Activated CD4-positive, alpha-beta T cell treated with anti-CD3 and anti-CD28 coated beads, Interleukin-2, amount 10 ng/mL, durations not matched to agents 7 days and 5 days (primary cell): ENCODE data around the gene CYYR1. TPM values are rescaled to one million over a fixed set of nuclear protein-coding genes. Genes with fewer than 3 reads are reported as not detected.

Experiments
- CTCF ChIA-PET: fragments of 350-600 bp; sonication (Branson Sonifier 250); formaldehyde crosslinking; loops from one replicate; lab custom pipeline; 2021; ENCODE audit warnings: antibody characterized with exemption; lab: Charles Lee
- POLR2A ChIA-PET: fragments of 350-600 bp; sonication (Branson Sonifier 250); formaldehyde crosslinking; loops from one replicate; lab custom pipeline; 2021; ENCODE audit warnings: antibody characterized with exemption; lab: Charles Lee
- DNase-seq: peaks from one replicate; pipeline ENCODE4 v3.0.0-alpha.2; 2020
- H3K27ac Mint-ChIP-seq: one replicate; pipeline ENCODE4 v1.8.0; 2021; ENCODE audit warnings: mild to moderate bottlenecking, moderate library complexity, mixed read lengths
- H3K27me3 Mint-ChIP-seq: one replicate; pipeline ENCODE4 v1.8.0; 2021; ENCODE audit warnings: mixed read lengths
- H3K36me3 Mint-ChIP-seq: one replicate; pipeline ENCODE4 v1.8.0; 2021; ENCODE audit warnings: low read depth, mixed read lengths
- H3K4me1 Mint-ChIP-seq: one replicate; pipeline ENCODE4 v1.8.0; 2021; ENCODE audit warnings: mixed read lengths
- H3K4me3 Mint-ChIP-seq: one replicate; pipeline ENCODE4 v1.8.0; 2021; ENCODE audit warnings: mild to moderate bottlenecking, moderate library complexity, mixed read lengths
- H3K9me3 Mint-ChIP-seq: one replicate; pipeline ENCODE4 v1.8.0; 2021; ENCODE audit warnings: mixed read lengths
- total RNA-seq, 2 experiments: library from RNA; stranded (reverse); gene quantifications; one replicate each; pipeline ENCODE4 v1.2.3, GENCODE V29; 2021

The CYYR1 gene
- total RNA-seq, 2 experiments from 2014 or later, result not detected

DNA sequence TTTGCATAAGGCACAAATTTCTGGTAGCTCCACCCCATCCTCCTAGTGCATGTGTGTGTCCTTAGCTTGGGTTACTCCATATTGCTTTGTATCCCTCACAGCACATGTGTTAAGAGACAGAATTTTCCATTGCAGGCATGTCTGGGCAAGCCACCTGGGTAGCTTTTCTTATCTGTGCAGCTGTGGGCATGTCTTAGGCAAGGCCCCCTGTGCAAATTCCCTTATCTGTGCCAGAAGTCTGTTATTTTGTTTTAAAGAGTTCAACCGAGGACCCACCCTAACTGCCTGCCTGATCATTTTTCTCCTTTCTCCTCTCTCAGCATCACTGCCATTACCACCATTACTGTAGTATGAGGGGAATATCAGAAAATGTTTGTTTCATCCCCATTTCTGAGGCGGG lies 131.9 kb downstream of the CYYR1 start:
- Mint-ChIP-seq H3K4me3 (no peak overlapping the region), H3K36me3 (no peaks in the 10 kb centered on the region), H3K27me3 (peaks cover 3% of the 10 kb centered on the region), H3K4me1 (no peaks in the 10 kb centered on the region), H3K27ac (no peak overlapping the region), H3K9me3 (no peaks in the 10 kb centered on the region)
- DNase-seq, result no peak
- ChIA-PET CTCF (no interaction called here), POLR2A (no interaction called here)

DNA sequence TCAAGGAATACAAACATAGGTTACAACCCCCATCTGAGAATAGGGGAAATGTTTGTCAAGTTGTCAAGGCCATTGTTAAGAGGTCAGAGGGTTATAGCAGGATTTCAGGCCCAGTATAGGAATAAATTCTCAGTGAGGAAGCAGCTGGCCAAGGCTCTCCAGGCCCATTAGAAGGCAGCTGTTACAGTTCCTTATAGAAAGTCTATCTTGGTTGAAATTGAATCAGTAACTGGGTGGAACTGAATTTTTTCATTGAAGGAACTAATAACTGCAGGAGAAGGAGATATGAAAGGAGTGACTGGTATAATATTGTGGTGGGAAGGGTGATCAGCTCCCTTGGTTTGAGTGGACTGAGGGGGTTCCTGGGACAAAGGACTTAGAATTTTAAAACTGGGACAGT lies 134.1 kb downstream of the CYYR1 start:
- no peak overlapping the region for H3K27ac Mint-ChIP-seq
- CTCF ChIA-PET, result interaction anchor here (0.7 kb wide), 1 partner anchor 12 kb away, joined by 4 read pairs; no protein-coding TSS in a partner anchor
- H3K4me3 Mint-ChIP-seq, result no peak overlapping the region
- no peaks in the 10 kb centered on the region for H3K4me1 Mint-ChIP-seq
- H3K36me3 Mint-ChIP-seq, result no peaks in the 10 kb centered on the region
- H3K9me3 Mint-ChIP-seq, result no peaks in the 10 kb centered on the region
- H3K27me3 Mint-ChIP-seq, result peaks cover 3% of the 10 kb centered on the region
- POLR2A ChIA-PET, result no interaction called here
- DNase-seq, result no peak

DNA sequence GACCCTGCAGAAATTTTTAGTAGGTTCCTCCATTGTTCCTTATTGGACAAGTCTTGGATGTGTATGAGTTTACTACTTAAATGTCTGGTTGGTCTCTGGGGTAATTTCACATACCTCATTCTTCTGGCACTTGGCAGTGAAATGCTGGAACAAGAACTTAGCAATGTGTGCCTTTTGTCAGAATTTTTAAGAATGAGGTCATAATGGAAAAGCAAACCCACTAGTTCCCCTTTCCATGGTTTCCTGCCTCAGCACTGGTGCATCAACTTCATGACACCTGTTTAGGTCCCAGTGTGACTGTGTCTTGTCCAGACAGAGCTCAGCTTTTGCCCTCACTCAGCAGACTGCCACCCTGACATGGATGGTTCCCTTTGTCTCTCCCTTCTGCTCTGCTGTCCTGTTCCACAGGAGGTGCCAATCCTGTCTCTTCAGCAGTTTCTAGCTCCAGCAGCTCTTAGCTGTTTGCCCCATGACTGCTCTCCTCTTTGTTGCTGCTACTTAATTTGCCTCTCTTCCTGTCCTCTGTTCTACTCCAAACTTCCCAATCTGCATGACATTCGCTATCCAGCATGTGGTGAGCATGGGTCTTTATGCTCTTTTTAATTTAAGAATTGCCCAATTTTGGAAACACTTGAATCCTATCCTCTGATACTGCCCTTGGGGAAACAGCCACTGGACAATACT lies 135.6 kb downstream of the CYYR1 start:
- POLR2A ChIA-PET, result no interaction called here
- no peaks in the 10 kb centered on the region for H3K36me3 Mint-ChIP-seq

DNA sequence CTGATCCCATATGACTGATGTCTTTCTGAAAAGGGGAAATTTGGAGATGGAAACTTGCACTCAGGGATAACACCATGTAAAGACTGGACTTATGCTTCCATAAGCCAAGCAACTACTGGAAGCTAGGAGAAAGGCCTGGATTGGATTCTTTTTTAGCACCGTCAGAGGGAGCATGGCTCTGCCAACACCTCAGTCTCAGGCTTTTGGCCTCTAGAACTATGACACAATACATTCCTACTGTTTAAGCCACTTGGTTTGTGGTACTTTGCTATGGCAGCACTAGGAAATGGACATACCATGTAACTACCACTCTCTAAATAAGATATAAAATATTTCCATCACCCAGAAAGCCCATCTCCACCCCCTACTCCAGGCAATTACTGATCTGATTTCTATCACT lies 139.7 kb downstream of the CYYR1 start:
- ChIA-PET CTCF (interaction anchor here (0.6 kb wide), 1 partner anchor 435 kb away, joined by 4 read pairs; no protein-coding TSS in a partner anchor), POLR2A (no interaction called here)
- no peaks in the 10 kb centered on the region for H3K9me3 Mint-ChIP-seq
- H3K36me3 Mint-ChIP-seq, result no peaks in the 10 kb centered on the region
- no peaks in the 10 kb centered on the region for H3K4me1 Mint-ChIP-seq
- no peaks in the 10 kb centered on the region for H3K27me3 Mint-ChIP-seq
- H3K4me3 Mint-ChIP-seq, result no peak overlapping the region
- no peak for DNase-seq
- H3K27ac Mint-ChIP-seq, result no peak overlapping the region

More for the DNA sequence above, 135.6 kb downstream of the CYYR1 start:
- no peaks in the 10 kb centered on the region for H3K4me1 Mint-ChIP-seq
- H3K27ac Mint-ChIP-seq, result no peak overlapping the region
- no peaks in the 10 kb centered on the region for H3K27me3 Mint-ChIP-seq
- DNase-seq, result no peak
- CTCF ChIA-PET, result no interaction called here
- H3K9me3 Mint-ChIP-seq, result no peaks in the 10 kb centered on the region
- no peak overlapping the region for H3K4me3 Mint-ChIP-seq

DNA sequence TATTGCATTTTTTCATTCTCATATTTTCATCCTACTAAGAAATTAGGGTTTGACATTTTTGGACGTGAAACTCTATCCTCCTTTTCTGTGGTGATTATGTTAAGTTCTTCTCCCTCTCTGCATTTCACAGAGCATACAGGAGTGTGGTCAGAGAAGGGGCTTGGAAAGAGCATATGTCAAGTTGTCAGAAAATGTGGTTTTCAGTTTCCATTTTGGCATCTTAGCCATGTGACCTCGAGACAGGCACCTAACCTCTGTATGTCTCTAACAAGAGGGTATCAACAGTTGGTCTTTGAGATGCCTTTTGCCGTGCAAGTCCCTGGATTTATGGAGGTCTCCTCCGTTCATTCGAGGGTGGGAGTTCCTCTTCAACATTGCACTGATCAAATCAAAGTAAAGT lies 140.7 kb downstream of the CYYR1 start:
- no peaks in the 10 kb centered on the region for H3K36me3 Mint-ChIP-seq
- no peak for DNase-seq
- no peaks in the 10 kb centered on the region for H3K9me3 Mint-ChIP-seq
- no peaks in the 10 kb centered on the region for H3K27me3 Mint-ChIP-seq
- ChIA-PET CTCF (no interaction called here), POLR2A (no interaction called here)
- no peaks in the 10 kb centered on the region for H3K4me1 Mint-ChIP-seq
- H3K4me3 Mint-ChIP-seq, result no peak overlapping the region
- no peak overlapping the region for H3K27ac Mint-ChIP-seq

DNA sequence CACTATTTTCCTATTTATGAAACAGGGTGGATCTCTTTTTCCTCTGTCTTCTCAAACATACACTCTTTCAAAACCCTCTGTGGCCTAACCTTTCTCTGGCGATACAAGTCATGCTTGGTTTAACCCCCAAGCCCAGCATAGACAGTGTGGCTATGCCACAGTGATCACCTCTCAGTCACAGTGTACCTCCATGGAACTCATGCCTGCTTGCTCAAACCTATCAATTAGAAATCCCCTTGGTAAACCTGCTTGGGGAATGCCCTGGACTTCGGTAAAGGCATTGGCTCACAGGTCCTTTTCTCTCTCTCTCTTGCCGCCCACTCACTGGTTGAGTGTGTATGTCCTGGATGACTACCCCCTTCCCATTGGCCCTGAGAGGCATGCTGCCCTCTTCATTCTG lies 147.5 kb downstream of the CYYR1 start:
- no peak for DNase-seq
- H3K27me3 Mint-ChIP-seq, result no peaks in the 10 kb centered on the region
- ChIA-PET CTCF (no interaction called here), POLR2A (no interaction called here)
- H3K9me3 Mint-ChIP-seq, result no peaks in the 10 kb centered on the region
- H3K36me3 Mint-ChIP-seq, result no peaks in the 10 kb centered on the region
- no peak overlapping the region for H3K27ac Mint-ChIP-seq
- no peak overlapping the region for H3K4me3 Mint-ChIP-seq
- H3K4me1 Mint-ChIP-seq, result no peaks in the 10 kb centered on the region

DNA sequence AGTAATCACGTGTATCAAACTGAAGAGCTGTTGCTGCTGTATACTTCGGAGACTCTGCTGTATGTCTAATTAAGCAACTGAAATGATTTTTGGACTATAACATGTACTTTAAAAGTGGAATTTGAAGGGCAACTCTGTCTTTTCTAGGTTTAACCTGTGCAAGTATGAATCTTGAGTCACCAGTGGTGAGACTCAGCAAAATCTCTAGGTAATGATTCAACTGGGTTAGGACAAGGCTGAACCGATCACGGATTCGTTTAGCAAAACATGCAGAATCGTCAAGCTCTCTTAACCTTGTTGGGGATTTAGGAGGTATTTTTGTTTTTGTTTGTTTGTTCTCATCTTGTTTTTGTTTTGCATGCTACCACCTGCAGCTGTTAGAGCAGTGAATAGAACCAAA lies 149.6 kb downstream of the CYYR1 start:
- H3K4me3 Mint-ChIP-seq, result no peak overlapping the region
- H3K27ac Mint-ChIP-seq, result no peak overlapping the region
- no peaks in the 10 kb centered on the region for H3K9me3 Mint-ChIP-seq
- no peaks in the 10 kb centered on the region for H3K36me3 Mint-ChIP-seq
- H3K4me1 Mint-ChIP-seq, result no peaks in the 10 kb centered on the region
- no peak for DNase-seq
- POLR2A ChIA-PET, result no interaction called here
- H3K27me3 Mint-ChIP-seq, result no peaks in the 10 kb centered on the region
- CTCF ChIA-PET, result no interaction called here

DNA sequence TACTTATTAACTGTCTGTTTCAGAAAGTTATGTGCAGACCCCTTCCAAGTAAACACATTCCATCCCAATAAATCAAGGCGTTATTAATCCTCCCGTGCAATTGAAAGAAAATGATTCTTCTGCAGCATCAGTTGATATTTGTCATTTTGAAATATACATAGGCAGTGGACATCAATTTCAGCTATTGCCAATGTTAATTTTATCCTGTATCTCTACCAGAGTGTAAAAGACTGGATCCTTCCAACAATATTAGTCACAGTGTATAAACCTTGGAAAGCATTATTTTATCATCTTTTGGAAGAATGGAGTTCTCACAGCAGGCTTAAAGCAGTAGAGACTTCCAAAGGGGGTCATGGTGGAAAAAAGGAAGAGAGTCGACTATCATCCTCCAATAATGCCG lies 150.4 kb downstream of the CYYR1 start:
- DNase-seq, result no peak
- Mint-ChIP-seq H3K4me1 (no peaks in the 10 kb centered on the region), H3K27me3 (no peaks in the 10 kb centered on the region), H3K4me3 (no peak overlapping the region), H3K36me3 (no peaks in the 10 kb centered on the region), H3K9me3 (no peaks in the 10 kb centered on the region), H3K27ac (no peak overlapping the region)
- CTCF ChIA-PET, result no interaction called here
- POLR2A ChIA-PET, result no interaction called here

DNA sequence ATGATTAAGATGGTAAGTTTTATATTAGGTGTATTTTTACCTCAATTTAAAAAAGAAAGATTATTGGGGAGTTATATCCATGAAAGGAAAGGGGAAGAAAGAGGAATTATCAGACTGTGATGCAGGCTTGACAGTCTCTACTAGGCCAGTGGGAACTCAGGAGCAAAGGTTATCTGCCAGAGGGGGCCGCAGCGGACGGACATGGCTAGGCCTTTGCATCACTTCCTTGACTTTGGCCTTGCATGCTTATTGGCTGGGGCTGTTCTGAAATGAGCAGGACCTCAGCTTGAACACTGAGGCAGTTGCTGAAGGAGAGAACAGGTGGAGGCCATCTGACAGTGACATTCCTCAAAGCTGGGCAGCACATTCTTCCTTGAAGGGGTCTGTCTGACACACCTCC lies 150.9 kb downstream of the CYYR1 start:
- Mint-ChIP-seq H3K36me3 (no peaks in the 10 kb centered on the region), H3K27ac (no peak overlapping the region), H3K4me3 (no peak overlapping the region), H3K4me1 (no peaks in the 10 kb centered on the region), H3K27me3 (no peaks in the 10 kb centered on the region), H3K9me3 (no peaks in the 10 kb centered on the region)
- ChIA-PET POLR2A (no interaction called here), CTCF (no interaction called here)
- no peak for DNase-seq

DNA sequence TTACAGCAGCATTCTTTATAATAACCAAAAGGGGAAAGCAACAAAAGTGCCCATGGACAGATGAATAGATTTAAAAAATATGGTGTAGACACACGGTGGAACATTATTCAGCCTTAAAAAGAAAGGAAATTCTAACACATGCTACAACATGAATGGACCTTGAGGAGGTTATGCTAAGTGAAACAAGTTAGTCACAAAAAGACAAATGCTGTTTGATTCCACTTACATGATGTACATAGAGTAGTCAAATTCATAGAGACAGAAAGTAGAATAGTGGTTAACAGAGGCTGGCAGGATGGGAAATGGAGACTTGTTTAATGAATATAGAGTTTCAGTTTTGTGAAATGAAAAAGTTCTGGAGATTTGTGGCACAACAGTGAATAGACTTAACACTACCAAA lies 151.4 kb downstream of the CYYR1 start:
- no peaks in the 10 kb centered on the region for H3K9me3 Mint-ChIP-seq
- CTCF ChIA-PET, result no interaction called here

More for the DNA sequence above, 151.4 kb downstream of the CYYR1 start:
- Mint-ChIP-seq H3K4me3 (no peak overlapping the region), H3K27me3 (no peaks in the 10 kb centered on the region), H3K36me3 (no peaks in the 10 kb centered on the region), H3K4me1 (no peaks in the 10 kb centered on the region), H3K27ac (no peak overlapping the region)
- POLR2A ChIA-PET, result no interaction called here
- no peak for DNase-seq
